Ovary (tissue), 9 donors: ENCODE measurements around the gene LARGE1. TPM values are rescaled to one million over a fixed set of nuclear protein-coding genes. Genes with fewer than 3 reads are reported as not detected.

Experiments
- DNase-seq, 5 donors: peaks; one replicate each; pipeline ENCODE4 v3.0.0-alpha.2; 2019 to 2020
- H3K27ac ChIP-seq, 2 donors: fragments of 200-600 bp; one replicate each; pipeline versions ENCODE4 v1.5.1 to v1.8.0; 2019 to 2022
- H3K27me3 ChIP-seq: fragments of 200-600 bp; one replicate; pipeline ENCODE4 v1.8.0; 2022
- H3K36me3 ChIP-seq: fragments of 200-600 bp; sonication (generic); one replicate; pipeline ENCODE4 v1.5.1; 2019
- H3K4me1 ChIP-seq: one replicate; pipeline ENCODE4 v1.8.1; 2013; ENCODE audit warnings: mild to moderate bottlenecking, moderate library complexity; ENCODE audit not compliant: insufficient read depth
- H3K4me3 ChIP-seq: fragments of 200-600 bp; sonication (generic); one replicate; pipeline ENCODE4 v1.5.1; 2017
- H3K9me3 ChIP-seq, 2 donors: fragments of 200-600 bp in 1 of 2; sonication (generic) in 1 of 2; one replicate each; pipeline versions ENCODE4 v1.5.1 to v1.8.1; 2013 to 2019; ENCODE audit warnings: mild to moderate bottlenecking in 1 of 2, moderate library complexity in 1 of 2
- CTCF ChIP-seq, 3 donors: fragments of 450-650 bp in 2 of 3; fragments of 200-600 bp in 1 of 3; IDR thresholded peaks; one replicate each; pipeline versions ENCODE4 v1.5.1 to v1.8.0; 2016 to 2022; ENCODE audit warnings: antibody characterized with exemption in 3 of 3, mild to moderate bottlenecking in 1 of 3
- EP300 ChIP-seq: sonication (generic); formaldehyde crosslinking; IDR thresholded peaks from one replicate; pipeline ENCODE4 v1.6.1; 2017; ENCODE audit warnings: antibody characterized with exemption
- POLR2A ChIP-seq: fragments of 450-650 bp; IDR thresholded peaks from one replicate; pipeline ENCODE4 v1.6.1; 2017; ENCODE audit warnings: antibody characterized with exemption, mild to moderate bottlenecking, moderate library complexity
- WGBS, 3 donors: extraction: QIAGEN DNeasy Blood & Tissue Kit in 1 of 3; methylation state at CpG; one replicate each; pipeline versions ENCODE4 v1.1.5 to v1.1.7; 2013 to 2017; 5-methylcytosine and 5-hydroxymethylcytosine counted together
- intact Hi-C, 4 donors: fragments of 100-400 bp; cut with DNase I; formaldehyde crosslinking; loops; one replicate each; pipeline versions ENCODE4 v1.11.0 to v1.15.1; 2022 to 2023
- polyA plus RNA-seq, 2 donors: library from polyadenylated mRNA; stranded (reverse); fragments of 200-250 nt in 1 of 2; fragments of 350-450 nt in 1 of 2; fragmentation: Illumina TruSeq in 1 of 2; extraction: RNeasy Lipid Tissue Mini Kit (QIAGEN cat#74804) in 1 of 2; gene quantifications; one replicate each; pipeline ENCODE4 v1.2.3, GENCODE V29; 2013 to 2014
- total RNA-seq, 7 donors: library from RNA; depleted of rRNA in 2 of 7; stranded (reverse); fragments of >200 nt in 2 of 7; fragmentation: NEBNext Ultra II Directional in 3 of 7; extraction: Animal tissue kit (Norgen Biotek cat#: 25700) in 3 of 7; gene quantifications; one replicate each; pipeline versions ENCODE4 v1.1.0 to v1.2.4, GENCODE V29; 2016 to 2023
- donor health status: DM: no; HTN: no; CAD: no; lungs with moderate emphysema.
- donor health status: DM: no; HTN: no; CAD: no.
- donor health status: Bipolar disorder and iron deficiency.
- donor health status: DM: yes; HTN: yes; CAD: no.
- donor health status: DM: no; HTN: no; CAD: no.
- donor health status: DM: yes; HTN: yes; CAD: no.

Gene LARGE1
- total and polyA plus RNA-seq, 9 donors = 13.4 to 67.6 (median 36.8) TPM

- intact Hi-C loops = no loop called here
- H3K4me3 ChIP-seq = no peak overlapping the region
- H3K27me3 ChIP-seq = no peaks in the 10 kb centered on the region
- H3K27ac ChIP-seq = no peak overlapping the region
- no peak for DNase-seq
- H3K4me1 ChIP-seq = no peaks in the 10 kb centered on the region
- TF ChIP-seq POLR2A (no peak), CTCF (IDR thresholded peaks at IDR 0.05) (no peak), EP300 (no peak)
- H3K9me3 ChIP-seq = no peaks in the 10 kb centered on the region
- no peaks in the 10 kb centered on the region for H3K36me3 ChIP-seq
- 90 to 97% (median 97%) methylated on average over 7 of the region's 7 CpGs for WGBS, 3 donors
Measured at GRCh38 chr22:33565580-33565995, 354.7 kb downstream of the LARGE1 start.

GRCh38 chr22:33564683-33565082 lies 355.6 kb downstream of the LARGE1 start:
- Histone ChIP-seq H3K36me3 (no peaks in the 10 kb centered on the region), H3K27ac (no peak overlapping the region), H3K4me1 (no peaks in the 10 kb centered on the region), H3K9me3 (no peaks in the 10 kb centered on the region), H3K27me3 (no peaks in the 10 kb centered on the region), H3K4me3 (no peak overlapping the region)
- TF ChIP-seq CTCF (IDR thresholded peaks at IDR 0.05) = no peak
- no peak for TF ChIP-seq POLR2A
- no peak for DNase-seq
- WGBS, 3 donors = 83 to 90% (median 84%) methylated on average over 6 of the region's 6 CpGs
- intact Hi-C loops = no loop called here

GRCh38 chr22:33563220-33563964 lies 356.9 kb downstream of the LARGE1 start:
- 79 to 82% (median 81%) methylated on average over 14 of the region's 14 CpGs for WGBS, 3 donors
- Histone ChIP-seq H3K4me1 (no peaks in the 10 kb centered on the region), H3K27ac (no peak overlapping the region), H3K9me3 (no peaks in the 10 kb centered on the region), H3K4me3 (no peak overlapping the region), H3K36me3 (no peaks in the 10 kb centered on the region), H3K27me3 (no peaks in the 10 kb centered on the region)
- intact Hi-C loops = no loop called here
- no peak for DNase-seq
- TF ChIP-seq POLR2A = no peak
- TF ChIP-seq CTCF (IDR thresholded peaks at IDR 0.05) = no peak
- no peak for TF ChIP-seq EP300

- Histone ChIP-seq H3K36me3 (no peaks in the 10 kb centered on the region), H3K4me3 (no peak overlapping the region), H3K9me3 (no peaks in the 10 kb centered on the region), H3K27me3 (no peaks in the 10 kb centered on the region), H3K4me1 (no peaks in the 10 kb centered on the region), H3K27ac (no peak overlapping the region)
- WGBS, 3 donors = 93 to 96% (median 93%) methylated on average over 6 of the region's 6 CpGs
- no peak for DNase-seq
- intact Hi-C loops = no loop called here
- TF ChIP-seq CTCF (IDR thresholded peaks at IDR 0.05) (no peak), POLR2A (no peak), EP300 (no peak)
Measured at GRCh38 chr22:33562501-33562900, 357.8 kb downstream of the LARGE1 start.
